ENCODE data around the gene FGF1. TPM values are rescaled to one million over a fixed set of nuclear protein-coding genes. Genes with fewer than 3 reads are reported as not detected.

FGF1 gene
- polyA plus RNA-seq, 1 of the 3 experiments (the other 2 are of a cell fraction), result 5.3 TPM

GRCh38 chr5:142621227-142621626 lies 64.7 kb downstream of the FGF1 start:
- Histone ChIP-seq H3K4me2 (peak overlapping the region; percentile 67), H2AFZ (ENCODE audit: low read depth) (0 out of 2 replicates have a peak overlapping the region, but pooled peaks have one; percentile 5), H4K20me1 (ENCODE audit: insufficient read depth) (no peaks in the 10 kb centered on the region), H3F3A (replicated peaks; ENCODE audit: insufficient read depth) (peaks cover 15% of the 10 kb centered on the region), H3K27ac (ENCODE audit: low read depth in 2 of 2, low read length in 1 of 2) (peak overlapping the region in 1 of 2 experiments; percentile 65; a peak in 2 of 4 replicates), H3K36me3 (replicated peaks in 1 of 2; ENCODE audit: control insufficient read depth in 1 of 2, insufficient read depth in 2 of 2, low read length in 1 of 2) (peaks cover 0 to 4% of the 10 kb centered on the region in 2 experiments), H3K27me3 (ENCODE audit: insufficient read depth) (no peaks in the 10 kb centered on the region), H3K9ac (peak overlapping the region; percentile 30), H3K4me3 (ENCODE audit: low read depth in 2 of 2, low read length in 1 of 2) (peak overlapping the region in 1 of 2 experiments; percentile 22; a peak in 1 of 4 replicates), H3K9me3 (0 out of 2 replicates have a peak, but pooled peaks cover 9% of the 10 kb centered on the region), H3K4me1 (ENCODE audit: control insufficient read depth in 1 of 2, insufficient read depth in 2 of 2, low read depth in 1 of 2, low read length in 1 of 2) (peaks cover 17 to 38% of the 10 kb centered on the region in 2 experiments), H3K79me2 (ENCODE audit: insufficient read depth) (peaks cover 20% of the 10 kb centered on the region; the same call in 1 of the 2 replicates), H3K9me2 (no peaks in the 10 kb centered on the region)
- POLR2A ChIA-PET, result no interaction called here
- TF ChIP-seq SMC3 (IDR thresholded peaks at IDR 0.05; ENCODE audit: low read depth, low read length) (no peak), EP300 (IDR thresholded peaks at IDR 0.05; ENCODE audit: borderline replicate concordance in 1 of 2, low read depth in 1 of 2, low read length in 1 of 2) (peak in 1 of 2 experiments; percentile 63; a peak in 1 of 4 replicates), TCF12 (IDR thresholded peaks at IDR 0.05) (peak; percentile 64), TEAD4 (IDR thresholded peaks at IDR 0.05; ENCODE audit: borderline replicate concordance, insufficient read depth) (peak; percentile 56; the same call in 1 of the 2 replicates), POLR2AphosphoS5 (IDR thresholded peaks at IDR 0.05; ENCODE audit: low read depth, low read length) (peak; percentile 18; the same call in 1 of the 2 replicates), JUND (IDR thresholded peaks at IDR 0.05) (peak; percentile 52; the same call in 1 of the 2 replicates), RAD21 (IDR thresholded peaks at IDR 0.05; ENCODE audit: low read length) (no peak), PBX3 (IDR thresholded peaks at IDR 0.05) (0 out of 2 replicates have a peak, but pooled peaks have one; percentile 8), MEF2A (IDR thresholded peaks at IDR 0.05; ENCODE audit: borderline replicate concordance, low read depth) (no peak), RXRA (IDR thresholded peaks at IDR 0.05; ENCODE audit: borderline replicate concordance, low read depth) (peak; percentile 6; the same call in 1 of the 2 replicates), FOSL2 (IDR thresholded peaks at IDR 0.05; ENCODE audit: borderline replicate concordance, low read depth) (peak; percentile 82), SIN3A (IDR thresholded peaks at IDR 0.05; ENCODE audit: borderline replicate concordance, low read depth, low read length) (no peak), NFIC (IDR thresholded peaks at IDR 0.05; ENCODE audit: borderline replicate concordance) (peak; percentile 6; the same call in 1 of the 2 replicates)
- CTCF ChIA-PET, result interaction anchor here (1.3 to 2.6 kb wide), 2 partner anchors 34 to 96 kb away, joined by 3 to 16 read pairs; no protein-coding TSS in a partner anchor
- 35% methylated on average over 3 of the region's 3 CpGs for WGBS (ENCODE audit: low lambda C conversion rate)
- DNase-seq, result no peak

- Histone ChIP-seq H3K9me2 (no peaks in the 10 kb centered on the region), H3K4me2 (no peak overlapping the region), H4K20me1 (ENCODE audit: insufficient read depth) (no peaks in the 10 kb centered on the region), H3K36me3 (replicated peaks in 1 of 2; ENCODE audit: control insufficient read depth in 1 of 2, insufficient read depth in 2 of 2, low read length in 1 of 2) (peaks cover 0 to 4% of the 10 kb centered on the region in 2 experiments), H3K9me3 (0 out of 2 replicates have a peak, but pooled peaks cover 9% of the 10 kb centered on the region), H3K27ac (ENCODE audit: low read depth in 2 of 2, low read length in 1 of 2) (no peak overlapping the region), H3K4me1 (ENCODE audit: control insufficient read depth in 1 of 2, insufficient read depth in 2 of 2, low read depth in 1 of 2, low read length in 1 of 2) (peaks cover 7 to 24% of the 10 kb centered on the region in 2 experiments), H3F3A (replicated peaks; ENCODE audit: insufficient read depth) (peaks cover 15% of the 10 kb centered on the region), H3K27me3 (ENCODE audit: insufficient read depth) (no peaks in the 10 kb centered on the region), H3K79me2 (ENCODE audit: insufficient read depth) (peaks cover 20% of the 10 kb centered on the region), H3K4me3 (ENCODE audit: low read depth in 2 of 2, low read length in 1 of 2) (no peak overlapping the region), H3K9ac (no peak overlapping the region), H2AFZ (ENCODE audit: low read depth) (no peak overlapping the region)
- no peak for DNase-seq
- ChIA-PET CTCF (interaction anchor here (0.6 to 0.9 kb wide), 2 partner anchors 32 to 255 kb away, joined by 3 read pairs; no protein-coding TSS in a partner anchor), POLR2A (no interaction called here)
- 94% methylated on average over 11 of the region's 11 CpGs for WGBS (ENCODE audit: low lambda C conversion rate)
- TF ChIP-seq TEAD4 (IDR thresholded peaks at IDR 0.05; ENCODE audit: borderline replicate concordance, insufficient read depth) (no peak), NRF1 (IDR thresholded peaks at IDR 0.05; ENCODE audit: low read depth, low read length) (no peak), YY1 (IDR thresholded peaks at IDR 0.05; ENCODE audit: low read depth) (no peak), SMC3 (IDR thresholded peaks at IDR 0.05; ENCODE audit: low read depth, low read length) (no peak), IRF3 (IDR thresholded peaks at IDR 0.05; ENCODE audit: low read depth, low read length) (no peak), PBX3 (IDR thresholded peaks at IDR 0.05) (no peak), GABPA (IDR thresholded peaks at IDR 0.05; ENCODE audit: low read depth) (no peak), USF1 (IDR thresholded peaks at IDR 0.05; ENCODE audit: borderline replicate concordance, low read depth) (no peak), RFX5 (IDR thresholded peaks at IDR 0.05; ENCODE audit: low read length) (no peak), MEF2A (IDR thresholded peaks at IDR 0.05; ENCODE audit: borderline replicate concordance, low read depth) (no peak), EP300 (IDR thresholded peaks at IDR 0.05; ENCODE audit: borderline replicate concordance in 1 of 2, low read depth in 1 of 2, low read length in 1 of 2) (no peak), ELF1 (IDR thresholded peaks at IDR 0.05) (no peak), RXRA (IDR thresholded peaks at IDR 0.05; ENCODE audit: borderline replicate concordance, low read depth) (no peak)
These were observed 66.1 kb downstream of the FGF1 start for GRCh38 chr5:142619815-142620214.
